Vagina (tissue), 2 donors: Measurements from ENCODE around the gene PDE10A.

ENCODE experiments used
- CTCF ChIP-seq, 3 experiments: fragments of 450-650 bp in 2 of 3; fragments of 200-600 bp in 1 of 3; sonication (generic) in 1 of 3; IDR thresholded peaks; one replicate each; pipeline ENCODE4 v1.5.1; 2017 to 2019; ENCODE audit warnings: antibody characterized with exemption in 3 of 3, mild to moderate bottlenecking in 2 of 3, moderate library complexity in 2 of 3
- POLR2AphosphoS5 ChIP-seq, 2 donors: sonication (generic); formaldehyde crosslinking; IDR thresholded peaks; one replicate each; pipeline ENCODE4 v1.9.0; 2017; ENCODE audit warnings: antibody characterized with exemption in 2 of 2, mild to moderate bottlenecking in 2 of 2, low read depth in 1 of 2; ENCODE audit not compliant: insufficient read depth in 1 of 2

GRCh38 chr6:165678904-165679303 lies 15.9 kb upstream of the PDE10A start:
- TF ChIP-seq POLR2AphosphoS5 (IDR thresholded peaks at IDR 0.05; ENCODE audit: insufficient read depth in 1 of 2, low read depth in 1 of 2) (no peak), CTCF (IDR thresholded peaks at IDR 0.05) (no peak)
